Head of caudate nucleus (tissue), 42 donors: ENCODE data around the gene PPM1E.

Experiments
- DNase-seq, 42 donors: peaks; one replicate each; pipeline versions ENCODE4 v3.0.0 to v3.0.0-alpha.2; 2020 to 2021; ENCODE audit warnings: mixed read lengths in 7 of 42
- intact Hi-C: fragments of 100-400 bp; cut with DNase I; formaldehyde crosslinking; loops from one replicate; pipeline ENCODE4 v1.15.0; 2022

Gene PPM1E

GRCh38 chr17:59004338-59005111, 248.9 kb downstream of the PPM1E start:
- peak in 40 of 42 donors; percentile 15 to 90 (median 67) for DNase-seq
- intact Hi-C loops: loop anchor here (5.0 kb wide), 1 partner anchor 482 kb away; no protein-coding TSS in a partner anchor

- intact Hi-C loops: loop anchor here (5.0 kb wide), 1 partner anchor 486 kb away; no protein-coding TSS in a partner anchor
- DNase-seq: no peak
Measured at GRCh38 chr17:59007995-59008394, 252.3 kb downstream of the PPM1E start.

- no peak for DNase-seq
- intact Hi-C loops: loop anchor here (5.0 kb wide), 1 partner anchor 486 kb away; no protein-coding TSS in a partner anchor
Measured at GRCh38 chr17:59008737-59009136, 253.1 kb downstream of the PPM1E start.

GRCh38 chr17:59010026-59010425, 254.4 kb downstream of the PPM1E start:
- no peak for DNase-seq

GRCh38 chr17:59011975-59012374, 256.3 kb downstream of the PPM1E start:
- intact Hi-C loops: no loop called here
- DNase-seq: no peak

More at GRCh38 chr17:59010026-59010425, 254.4 kb downstream of the PPM1E start:
- intact Hi-C loops: no loop called here

- intact Hi-C loops: no loop called here
- DNase-seq: no peak
Measured at GRCh38 chr17:59018019-59018418, 262.4 kb downstream of the PPM1E start.

GRCh38 chr17:59024916-59025315, 269.3 kb downstream of the PPM1E start:
- no peak for DNase-seq
- intact Hi-C loops: no loop called here

- intact Hi-C loops: no loop called here
- no peak for DNase-seq
Measured at GRCh38 chr17:59026176-59026939, 270.7 kb downstream of the PPM1E start.

- intact Hi-C loops: no loop called here
- peak in 4 of 42 donors; percentile 14 to 30 (median 23) for DNase-seq
Measured at GRCh38 chr17:59027750-59028149, 272.1 kb downstream of the PPM1E start.

- DNase-seq: no peak
- intact Hi-C loops: no loop called here
Measured at GRCh38 chr17:59028328-59028727, 272.7 kb downstream of the PPM1E start.

- intact Hi-C loops: no loop called here
- no peak for DNase-seq
Measured at GRCh38 chr17:59030811-59031210, 275.2 kb downstream of the PPM1E start.
